Fibroblast of mammary gland (primary cell): ENCODE measurements around the gene ERP29.
"Not testable (repeated sequence)": the region's sequence is repeated elsewhere in the genome, so short reads cannot be mapped to it uniquely, and the experiment has no call there.

ENCODE experiments used
- DNase-seq: peaks from one replicate; pipeline ENCODE4 v3.0.0-alpha.2; 2010; ENCODE audit warnings: low read depth
- H3K4me3 ChIP-seq: 2 replicates; pipeline ENCODE4 v1.5.1; 2011; ENCODE audit warnings: low read depth, mild to moderate bottlenecking, low read length, moderate library complexity; ENCODE audit not compliant: control insufficient read depth
- TF ChIP-seq, protein P1 (sequence below): conservative IDR thresholded peaks from 2 replicates; pipeline ENCODE4 v1.5.1; 2011; ENCODE audit warnings: low read depth, low read length, inconsistent platforms; ENCODE audit not compliant: control insufficient read depth, insufficient read depth

Gene ERP29

DNA sequence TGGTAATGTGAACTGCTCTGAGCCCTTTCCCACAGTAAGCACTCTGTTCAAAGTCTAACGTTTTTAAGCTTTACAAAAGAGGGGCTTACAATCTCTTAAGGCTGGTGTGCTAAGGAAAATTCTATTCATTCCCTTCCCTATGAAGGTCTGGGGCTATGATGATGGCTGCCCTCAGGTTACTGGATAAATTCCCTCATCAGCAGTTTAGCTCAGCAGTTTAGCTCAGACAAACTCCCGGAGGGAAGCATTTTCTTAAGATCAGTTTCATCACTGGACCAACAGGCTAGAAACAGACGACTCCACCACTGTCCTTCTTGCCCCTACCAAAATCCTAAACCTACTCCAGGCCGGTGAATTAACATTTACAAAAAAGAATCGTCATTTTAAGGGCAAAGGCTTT is 19.1 kb downstream of the ERP29 start:
- DNase-seq = no peak
- no peak overlapping the region for H3K4me3 ChIP-seq

DNA sequence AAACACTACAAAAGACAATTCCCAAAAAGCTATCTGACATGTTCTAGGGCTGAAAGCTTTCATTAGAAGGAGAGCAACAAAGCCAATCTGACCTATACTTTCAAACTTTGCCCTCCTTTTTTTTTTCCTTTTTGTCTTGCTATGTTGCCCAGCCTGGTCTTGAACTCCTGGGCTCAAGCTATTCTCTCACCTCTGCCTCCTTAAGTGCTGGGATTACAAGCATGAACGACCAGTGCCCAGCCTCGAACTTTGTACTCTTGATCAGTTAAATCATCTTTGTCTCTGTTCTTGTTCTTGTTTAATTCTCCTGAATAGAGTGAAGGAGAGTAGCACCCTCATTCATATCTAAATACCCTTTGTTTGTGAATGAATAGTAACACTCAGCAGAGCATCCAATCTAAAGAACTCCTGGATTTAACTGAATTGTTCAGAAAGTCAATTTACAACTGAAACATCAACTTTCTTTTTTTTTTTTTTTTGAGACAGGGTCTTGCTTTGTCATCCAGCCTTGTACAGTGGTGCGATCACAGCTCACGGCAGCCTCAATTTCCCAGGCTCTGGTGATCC is 22.1 kb downstream of the ERP29 start:
- TF ChIP-seq, protein P1, sequence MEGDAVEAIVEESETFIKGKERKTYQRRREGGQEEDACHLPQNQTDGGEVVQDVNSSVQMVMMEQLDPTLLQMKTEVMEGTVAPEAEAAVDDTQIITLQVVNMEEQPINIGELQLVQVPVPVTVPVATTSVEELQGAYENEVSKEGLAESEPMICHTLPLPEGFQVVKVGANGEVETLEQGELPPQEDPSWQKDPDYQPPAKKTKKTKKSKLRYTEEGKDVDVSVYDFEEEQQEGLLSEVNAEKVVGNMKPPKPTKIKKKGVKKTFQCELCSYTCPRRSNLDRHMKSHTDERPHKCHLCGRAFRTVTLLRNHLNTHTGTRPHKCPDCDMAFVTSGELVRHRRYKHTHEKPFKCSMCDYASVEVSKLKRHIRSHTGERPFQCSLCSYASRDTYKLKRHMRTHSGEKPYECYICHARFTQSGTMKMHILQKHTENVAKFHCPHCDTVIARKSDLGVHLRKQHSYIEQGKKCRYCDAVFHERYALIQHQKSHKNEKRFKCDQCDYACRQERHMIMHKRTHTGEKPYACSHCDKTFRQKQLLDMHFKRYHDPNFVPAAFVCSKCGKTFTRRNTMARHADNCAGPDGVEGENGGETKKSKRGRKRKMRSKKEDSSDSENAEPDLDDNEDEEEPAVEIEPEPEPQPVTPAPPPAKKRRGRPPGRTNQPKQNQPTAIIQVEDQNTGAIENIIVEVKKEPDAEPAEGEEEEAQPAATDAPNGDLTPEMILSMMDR = no peak
- no peak overlapping the region for H3K4me3 ChIP-seq
- DNase-seq = no peak

More for the DNA sequence above, 19.1 kb downstream of the ERP29 start:
- TF ChIP-seq, protein P1 = no peak

DNA sequence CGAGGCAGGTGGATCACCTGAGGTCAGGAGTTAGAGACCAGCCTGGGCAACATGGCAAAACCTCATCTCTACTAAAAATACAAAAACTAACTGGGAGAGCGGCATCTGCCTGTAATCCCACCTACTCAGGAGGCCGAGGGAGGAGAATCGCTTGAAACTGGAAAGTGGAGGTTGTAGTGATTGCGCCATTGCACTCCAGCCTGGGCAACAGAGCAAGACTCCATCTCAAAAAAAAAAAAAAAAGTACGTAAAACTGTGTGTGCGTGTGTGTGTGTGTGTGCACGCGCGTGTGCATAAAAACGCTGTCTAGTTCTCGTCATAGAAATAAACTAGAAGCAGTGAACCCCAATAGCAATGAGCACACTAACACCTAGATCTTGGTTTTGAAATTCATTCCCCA is 23.4 kb downstream of the ERP29 start:
- H3K4me3 ChIP-seq, DNase-seq: not testable (repeated sequence)

DNA sequence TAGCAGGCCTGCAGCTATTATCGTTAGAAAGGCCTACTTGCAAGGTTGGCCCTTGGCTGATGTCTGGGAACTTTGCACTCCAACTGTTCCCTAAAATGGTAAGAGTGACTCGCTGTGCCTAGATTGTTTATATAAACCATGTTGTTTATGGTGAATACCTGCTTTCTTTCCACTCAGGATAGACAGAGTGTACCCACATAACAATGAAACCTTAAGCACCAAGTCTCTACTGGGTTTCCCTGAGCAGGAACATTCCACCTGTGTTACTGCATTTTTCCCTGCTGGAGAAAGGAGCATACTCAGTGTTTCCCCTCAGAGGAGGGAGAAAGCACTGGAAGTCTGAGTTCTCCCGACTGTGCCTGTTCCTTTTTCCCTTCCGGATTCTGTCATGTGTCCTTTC is 32.8 kb downstream of the ERP29 start:
- no peak overlapping the region for H3K4me3 ChIP-seq
- DNase-seq = no peak
- TF ChIP-seq, protein P1 = no peak

DNA sequence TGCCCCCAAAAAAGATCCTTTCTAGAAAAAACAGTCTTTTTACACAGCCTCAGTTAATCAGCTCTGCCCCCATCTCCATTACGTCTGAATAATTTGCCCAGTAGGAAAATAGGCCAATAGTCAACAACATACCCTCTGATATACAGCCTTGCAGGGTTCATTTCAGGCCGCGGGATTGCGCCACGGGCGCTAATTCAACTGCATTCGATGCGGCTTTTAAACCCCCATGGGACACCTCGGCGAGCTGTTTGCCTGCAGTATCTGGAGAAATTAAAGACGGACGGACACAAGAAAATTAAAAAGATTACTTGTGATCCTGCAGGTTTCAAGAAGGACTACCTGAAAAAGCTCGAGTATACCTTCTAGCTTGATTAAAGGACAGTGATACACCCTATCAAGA is 36.1 kb downstream of the ERP29 start:
- TF ChIP-seq, protein P1 = no peak
- H3K4me3 ChIP-seq = no peak overlapping the region
- peak; percentile 15 for DNase-seq

DNA sequence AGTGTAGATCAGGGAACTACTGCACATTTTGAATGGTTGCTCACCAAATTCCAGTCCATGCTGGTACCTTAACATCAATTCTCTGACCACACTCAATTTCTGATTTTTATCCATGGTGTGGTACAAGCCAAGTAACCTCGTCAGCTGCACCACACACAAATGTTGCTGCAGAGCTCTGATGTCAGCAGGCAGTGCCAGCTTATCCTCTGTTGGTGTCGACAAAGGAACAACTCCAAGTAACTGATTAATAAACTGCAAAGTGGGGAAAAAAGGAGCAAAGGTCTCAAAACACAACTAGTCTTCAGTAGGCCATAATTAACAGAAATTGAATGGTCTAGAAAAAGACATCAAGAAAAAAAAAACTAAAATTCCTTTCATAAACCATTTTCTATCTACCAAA is 47.9 kb downstream of the ERP29 start:
- no peak overlapping the region for H3K4me3 ChIP-seq
- DNase-seq = no peak
- TF ChIP-seq, protein P1 = no peak

DNA sequence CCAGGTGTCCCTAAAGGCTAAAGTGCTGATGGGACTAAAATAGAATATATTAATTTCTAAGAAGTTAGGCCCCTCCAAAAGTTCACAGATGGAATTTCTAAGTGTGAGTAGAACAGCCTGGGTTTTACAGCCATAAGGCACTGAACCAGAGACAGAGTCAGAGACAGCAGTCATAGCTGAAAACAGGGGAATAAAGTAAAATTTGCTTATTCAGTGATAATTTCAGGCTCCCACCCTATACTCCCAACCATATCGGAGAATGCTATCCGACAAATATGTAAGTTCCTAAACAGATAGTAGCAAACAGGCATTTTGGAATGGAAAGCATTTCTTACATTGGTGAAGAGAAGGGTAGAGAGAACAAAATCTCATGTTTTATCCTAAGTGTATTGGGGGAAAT is 50.0 kb downstream of the ERP29 start:
- TF ChIP-seq, protein P1 = no peak
- DNase-seq = no peak
- H3K4me3 ChIP-seq = no peak overlapping the region
